ENCODE results near the gene BZW1. TPM values are rescaled to one million over a fixed set of nuclear protein-coding genes. Genes with fewer than 3 reads are reported as not detected.

BZW1 gene
- total RNA-seq = 267 and 276 TPM in 2 replicates

GRCh38 chr2:200811333-200812121, at the start of gene BZW1:
Gene BZW1, plus strand, starts transcription at chr2:200811910. Its CDS starts 1,308 bp downstream, at chr2:200813218.
- intact Hi-C loops (cut with micrococcal nuclease) = loop anchor here (1.0 to 5.0 kb wide), 24 partner anchors 47 to 1454 kb away; partner anchors contain the start of genes C2orf69, CASP10, CFLAR and CLK1

DNA sequence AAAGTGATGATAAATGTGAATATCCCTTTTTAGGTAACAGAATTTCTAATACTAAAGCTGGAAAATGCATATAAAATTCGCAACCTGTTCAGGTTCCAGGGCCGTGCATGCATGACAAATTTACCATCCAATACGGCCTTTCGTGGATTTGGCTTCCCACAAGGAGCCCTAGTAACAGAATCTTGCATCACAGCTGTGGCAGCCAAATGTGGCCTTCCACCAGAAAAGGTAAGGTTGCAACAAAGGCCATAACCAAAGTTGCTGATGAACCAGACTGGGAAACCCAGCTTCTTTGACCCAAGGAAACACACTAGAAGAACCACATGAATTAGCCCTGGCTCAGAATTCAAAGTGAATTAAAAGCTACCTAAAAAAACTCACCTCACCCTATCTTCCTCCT, 49.6 kb upstream of the BZW1 start:
- intact Hi-C loops (cut with micrococcal nuclease) = no loop called here

DNA sequence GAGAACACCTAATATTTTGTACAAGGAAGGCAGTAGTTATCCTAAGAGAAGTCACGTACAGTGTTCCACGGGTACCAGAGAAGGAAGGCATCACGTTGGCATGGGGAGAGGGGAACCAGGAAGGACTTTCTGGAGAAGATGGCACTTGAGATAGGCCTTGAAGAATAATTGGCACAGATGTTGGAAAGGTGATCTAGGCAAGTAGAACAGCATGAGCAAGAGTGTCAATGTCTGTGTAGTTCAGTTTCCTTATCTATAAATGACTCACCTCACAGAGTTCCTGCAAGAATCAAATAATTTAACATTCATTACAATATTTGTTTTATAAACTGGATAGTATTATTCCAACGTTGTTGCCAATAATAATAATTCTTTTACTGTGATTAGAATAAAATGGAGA, 48.3 kb upstream of the BZW1 start:
- intact Hi-C loops (cut with micrococcal nuclease) = no loop called here

DNA sequence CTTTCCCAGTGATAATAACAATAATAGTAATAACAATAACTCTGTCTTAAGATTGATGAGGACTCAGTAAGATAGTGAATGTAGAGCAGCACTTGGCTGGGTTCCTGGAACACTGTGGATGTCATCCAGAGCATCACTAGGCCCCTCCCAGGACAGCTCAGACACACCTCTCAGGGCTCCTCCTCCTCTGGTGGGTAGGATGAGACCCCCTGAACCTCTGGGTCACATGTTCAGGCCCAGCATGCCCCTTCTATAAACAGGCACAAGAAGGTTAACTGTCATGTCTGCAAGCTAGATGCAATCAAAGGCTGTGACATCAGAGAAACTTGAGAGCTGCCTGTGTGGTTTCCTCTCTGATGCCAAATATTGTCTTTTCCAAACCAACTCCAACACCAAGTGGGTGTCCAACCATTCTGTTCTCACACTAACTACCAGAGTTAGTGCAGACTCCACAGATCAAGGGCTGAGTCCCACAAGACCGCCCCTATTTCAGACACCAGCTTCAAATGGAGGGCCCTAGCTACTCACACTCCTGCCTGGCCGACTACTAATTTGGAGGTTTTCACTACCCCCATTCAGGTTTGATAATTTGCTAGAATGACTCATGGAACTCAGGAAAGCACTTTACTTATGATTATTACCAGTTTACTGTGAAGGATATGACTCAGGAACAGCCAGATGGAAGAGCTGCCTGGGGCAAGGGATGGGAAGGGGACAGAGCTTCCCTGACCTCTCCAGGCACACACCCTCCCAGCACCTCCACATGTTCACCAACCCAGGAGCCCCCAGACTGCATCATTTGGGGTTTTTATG, 46.4 kb upstream of the BZW1 start:
- intact Hi-C loops (cut with micrococcal nuclease) = loop anchor here (2.0 kb wide), 1 partner anchor 45 kb away; the partner anchor contains the start of gene BZW1

DNA sequence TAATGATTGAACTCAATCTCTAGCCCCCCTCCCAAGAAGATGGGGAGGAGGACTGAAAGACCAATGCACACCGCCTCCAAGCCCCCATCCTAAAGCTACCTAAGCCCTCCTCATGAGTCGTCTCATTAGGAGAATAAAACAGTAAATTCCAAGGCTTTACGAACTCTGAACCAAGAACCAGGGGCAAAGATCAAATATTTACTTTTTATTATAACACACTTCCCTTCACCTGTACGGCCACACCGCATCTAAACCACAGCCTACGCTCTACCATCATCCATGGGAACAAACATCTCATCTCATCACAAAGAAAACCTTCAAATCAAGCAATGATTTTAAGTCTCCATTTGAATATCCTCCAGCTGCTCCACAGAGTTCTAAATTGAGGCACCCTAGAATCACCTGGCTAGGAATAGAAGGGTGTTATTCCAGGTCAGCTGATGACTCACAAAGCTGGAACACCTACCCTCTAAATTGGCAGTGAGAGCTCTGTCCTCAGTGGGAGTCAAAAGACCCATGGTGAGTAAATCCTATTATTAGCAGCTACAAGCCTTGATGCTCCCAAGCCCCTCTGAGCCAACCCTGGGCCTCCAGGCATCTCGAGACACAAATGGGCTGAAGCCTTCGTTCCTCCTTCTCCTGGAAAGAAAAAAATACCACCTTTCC, 45.6 kb upstream of the BZW1 start:
- intact Hi-C loops (cut with micrococcal nuclease) = loop anchor here (2.0 kb wide), 1 partner anchor 45 kb away; the partner anchor contains the start of gene BZW1

DNA sequence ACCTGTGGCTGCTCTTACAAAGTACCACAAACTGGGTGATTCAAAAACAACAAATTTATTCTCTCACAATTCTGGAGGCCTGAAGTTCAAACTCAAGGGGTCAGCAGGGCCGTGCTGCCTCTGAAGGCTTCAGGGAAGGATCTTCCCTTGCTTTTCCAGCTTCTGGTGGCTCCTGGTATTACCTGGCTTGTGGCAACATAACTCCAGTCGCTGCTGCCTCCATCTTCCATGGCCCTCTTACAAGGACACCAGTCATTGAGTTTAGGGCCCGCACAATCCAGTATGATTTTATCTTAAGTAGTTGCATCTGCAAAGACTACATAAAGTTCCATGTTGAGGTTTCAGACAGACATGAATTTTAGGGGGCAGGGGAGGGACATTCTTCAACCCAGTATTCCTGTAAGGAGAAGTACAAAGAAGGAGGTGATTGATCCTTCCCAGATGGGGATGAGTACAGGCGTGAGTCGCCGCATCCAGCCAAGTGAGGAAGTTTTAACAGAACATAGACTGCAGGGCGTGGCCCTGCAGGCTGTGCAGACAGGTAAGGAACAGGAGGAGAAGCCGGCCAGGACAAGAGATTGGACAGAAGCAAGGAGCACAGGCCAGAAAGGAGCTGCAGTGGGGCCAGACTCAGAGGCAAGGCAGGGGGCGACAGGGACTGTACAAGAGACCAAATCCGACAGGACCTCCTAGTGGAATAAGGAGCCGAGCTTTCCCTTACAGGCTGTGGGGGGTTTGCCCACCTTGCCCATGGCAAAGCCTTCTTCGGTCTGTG, 44.4 kb upstream of the BZW1 start:
- intact Hi-C loops (cut with micrococcal nuclease) = no loop called here

- intact Hi-C loops (cut with micrococcal nuclease) = no loop called here
Measured at GRCh38 chr2:200770847-200771246, 40.9 kb upstream of the BZW1 start.

DNA sequence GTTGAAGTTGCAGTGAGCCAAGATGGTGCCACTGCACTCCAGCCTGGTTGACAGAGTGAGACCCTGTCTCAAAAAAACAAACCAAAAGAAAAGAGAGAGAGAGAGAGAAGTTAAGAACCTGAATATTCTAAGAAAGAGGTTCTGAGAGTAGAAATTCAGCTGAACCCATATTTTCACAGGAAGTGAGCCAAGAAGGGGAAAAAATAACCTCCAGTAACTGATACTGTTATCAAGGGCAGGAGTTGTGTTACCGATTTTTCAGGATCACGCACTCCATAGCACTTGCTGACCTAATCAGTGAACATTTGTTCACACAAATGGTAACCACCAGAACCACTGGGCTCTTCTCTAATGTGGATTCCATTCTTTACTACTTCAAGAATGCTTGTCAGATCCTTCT, 39.1 kb upstream of the BZW1 start:
- intact Hi-C loops (cut with micrococcal nuclease) = no loop called here

GRCh38 chr2:200773083-200773482, 38.6 kb upstream of the BZW1 start:
- intact Hi-C loops (cut with micrococcal nuclease) = no loop called here

GRCh38 chr2:200774920-200775319, 36.8 kb upstream of the BZW1 start:
- intact Hi-C loops (cut with micrococcal nuclease) = no loop called here

DNA sequence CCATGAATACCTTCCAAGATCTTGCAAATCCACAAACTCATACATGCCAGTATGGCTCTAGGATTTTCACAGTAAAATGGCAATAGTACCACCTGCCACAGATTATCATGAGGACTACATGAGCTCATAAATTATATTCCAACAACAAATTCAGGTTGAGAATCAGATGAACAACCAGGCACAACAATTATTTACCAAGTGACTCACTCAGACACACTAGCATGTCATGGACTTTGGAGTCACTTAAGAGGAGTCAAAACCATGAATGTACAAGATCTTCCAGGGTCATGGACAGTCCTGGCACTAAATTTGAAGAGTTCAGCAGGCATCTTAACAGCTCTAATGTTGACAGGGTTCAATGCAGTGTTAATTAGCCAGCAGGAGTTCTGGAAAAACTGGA, 34.4 kb upstream of the BZW1 start:
- intact Hi-C loops (cut with micrococcal nuclease) = no loop called here

- intact Hi-C loops (cut with micrococcal nuclease) = no loop called here
Measured at GRCh38 chr2:200778038-200778437, 33.7 kb upstream of the BZW1 start.

- intact Hi-C loops (cut with micrococcal nuclease) = no loop called here
Measured at GRCh38 chr2:200779214-200779613, 32.5 kb upstream of the BZW1 start.

GRCh38 chr2:200781616-200782015, 30.1 kb upstream of the BZW1 start:
- intact Hi-C loops (cut with micrococcal nuclease) = no loop called here

DNA sequence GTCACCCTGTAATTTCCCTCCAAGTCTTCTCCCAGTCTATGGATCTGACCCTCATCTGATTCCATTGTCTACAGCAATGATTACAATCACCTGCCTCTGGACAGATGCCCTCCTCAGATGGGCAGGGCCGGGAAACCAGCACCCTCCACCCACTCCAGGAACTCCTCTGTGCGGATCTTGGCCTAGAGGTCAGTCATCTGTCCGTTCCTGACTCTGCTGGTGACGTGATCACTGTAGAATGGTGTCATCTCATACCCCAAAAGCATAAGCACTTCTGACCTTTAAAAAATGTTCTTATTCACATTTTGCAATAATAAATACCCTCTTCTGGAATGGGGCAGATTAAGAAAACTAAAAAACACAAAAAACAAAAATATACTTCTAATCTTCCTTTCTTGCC, 29.5 kb upstream of the BZW1 start:
- intact Hi-C loops (cut with micrococcal nuclease) = no loop called here

DNA sequence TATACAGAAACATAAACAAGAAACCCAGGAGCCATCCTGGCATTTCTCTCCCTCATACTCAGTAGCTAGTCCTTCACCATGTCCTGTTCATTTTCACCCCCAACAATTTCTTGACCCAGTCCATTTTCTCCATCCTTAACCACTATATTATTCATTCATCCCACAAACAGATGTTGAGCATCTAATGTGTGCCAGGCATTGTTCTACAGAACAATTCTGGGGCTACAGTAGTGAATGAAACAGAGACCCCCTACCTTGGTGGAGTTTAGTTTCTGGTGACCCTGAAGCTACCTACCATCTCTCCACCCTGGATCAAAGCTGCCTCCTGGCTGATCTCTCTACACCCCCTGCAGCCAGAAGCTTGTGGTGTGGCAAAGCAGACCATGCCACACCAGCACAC, 27.5 kb upstream of the BZW1 start:
- intact Hi-C loops (cut with micrococcal nuclease) = no loop called here

GRCh38 chr2:200786423-200786822, 25.3 kb upstream of the BZW1 start:
- intact Hi-C loops (cut with micrococcal nuclease) = no loop called here

- intact Hi-C loops (cut with micrococcal nuclease) = no loop called here
Measured at GRCh38 chr2:200786826-200787225, 24.9 kb upstream of the BZW1 start.

- intact Hi-C loops (cut with micrococcal nuclease) = no loop called here
Measured at GRCh38 chr2:200787351-200788120, 24.2 kb upstream of the BZW1 start.

DNA sequence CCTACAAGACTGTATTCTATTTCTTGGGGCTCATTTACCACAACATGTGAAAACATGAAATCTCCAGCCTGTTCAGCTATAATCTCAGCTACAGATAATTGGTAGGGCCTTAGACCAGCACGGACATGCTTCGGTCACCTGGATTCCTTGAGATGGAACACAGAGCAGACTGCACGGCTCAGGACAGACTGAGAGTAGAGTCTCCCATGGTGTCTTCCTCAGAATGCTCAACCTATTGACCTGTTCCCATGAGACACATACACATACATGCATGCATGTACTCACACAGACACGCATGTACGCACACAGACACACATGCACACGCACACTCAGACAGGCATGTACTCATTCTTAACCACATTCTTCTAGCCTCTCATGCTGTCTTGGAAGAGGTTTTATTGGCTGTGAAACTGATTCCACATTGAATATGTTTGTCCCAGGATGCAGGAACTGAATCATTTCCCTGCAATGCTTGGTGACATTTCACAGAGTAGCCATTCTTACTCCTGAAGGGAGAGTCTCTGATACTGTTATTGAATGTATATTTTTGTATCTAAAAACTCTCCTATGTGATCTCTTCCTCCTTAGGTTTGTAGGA, 23.5 kb upstream of the BZW1 start:
- intact Hi-C loops (cut with micrococcal nuclease) = no loop called here
